Duodenal mucosa (tissue), 2 donors: ENCODE measurements around the gene TLR5.

Experiments
- H3K27ac ChIP-seq: one replicate; pipeline ENCODE4 v1.7.0; 2013; ENCODE audit warnings: low read depth, low read length
- H3K27me3 ChIP-seq, 2 donors: one replicate each; pipeline ENCODE4 v1.7.0; 2013; ENCODE audit warnings: low read length in 2 of 2, control low read depth in 1 of 2; ENCODE audit not compliant: insufficient read depth in 2 of 2, control insufficient read depth in 1 of 2
- H3K36me3 ChIP-seq, 2 donors: one replicate each; pipeline ENCODE4 v1.7.0; 2013; ENCODE audit warnings: low read length in 2 of 2, control low read depth in 1 of 2; ENCODE audit not compliant: insufficient read depth in 2 of 2, control insufficient read depth in 1 of 2
- H3K4me1 ChIP-seq, 2 donors: one replicate each; pipeline ENCODE4 v1.7.0; 2013; ENCODE audit warnings: low read length in 2 of 2, control low read depth in 1 of 2; ENCODE audit not compliant: insufficient read depth in 2 of 2, control insufficient read depth in 1 of 2
- H3K4me3 ChIP-seq, 2 donors: one replicate each; pipeline ENCODE4 v1.7.0; 2013; ENCODE audit warnings: low read length in 2 of 2, low read depth in 1 of 2
- H3K9ac ChIP-seq, 2 donors: one replicate each; pipeline ENCODE4 v1.7.0; 2013; ENCODE audit warnings: low read length in 2 of 2, low read depth in 1 of 2
- H3K9me3 ChIP-seq, 2 donors: one replicate each; pipeline ENCODE4 v1.7.0; 2013; ENCODE audit warnings: low read length in 2 of 2, control low read depth in 1 of 2; ENCODE audit not compliant: control insufficient read depth in 1 of 2

The TLR5 gene

DNA sequence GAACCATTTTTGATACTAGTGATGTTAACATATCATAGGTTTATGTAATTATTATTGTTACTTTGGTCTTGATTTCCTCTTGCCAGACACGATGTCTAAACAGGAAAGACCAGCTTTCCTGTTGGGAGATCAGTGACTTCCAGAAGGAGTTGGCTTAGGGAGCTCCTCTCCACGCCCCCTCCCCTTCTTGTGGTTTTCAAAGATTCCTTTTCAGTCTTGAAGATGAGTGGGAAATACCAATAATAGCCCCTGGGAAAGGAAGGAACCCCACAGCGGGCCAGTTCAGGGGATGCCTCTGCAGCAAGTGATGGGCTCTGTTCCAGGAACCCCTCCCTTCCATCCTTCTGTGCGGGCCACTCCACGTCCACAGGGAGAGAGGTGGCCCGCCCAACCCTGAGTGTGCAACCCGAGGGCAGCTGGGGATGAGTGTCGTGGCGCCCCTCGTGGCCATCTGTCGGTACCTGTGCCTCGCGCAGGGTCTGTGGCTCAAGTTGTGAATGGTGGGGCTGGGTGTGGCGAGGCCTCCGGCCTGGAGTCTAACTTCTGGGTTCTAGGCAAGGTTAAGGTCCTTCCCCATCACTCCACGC, 65.7 kb downstream of the TLR5 start:
- Histone ChIP-seq H3K27me3 (peaks cover 0 to 2% of the 10 kb centered on the region in 2 donors), H3K36me3 (no peaks in the 10 kb centered on the region), H3K9me3 (no peaks in the 10 kb centered on the region), H3K27ac (no peak overlapping the region), H3K9ac (no peak overlapping the region), H3K4me1 (peaks cover 0 to 3% of the 10 kb centered on the region in 2 donors), H3K4me3 (no peak overlapping the region)

GRCh38 chr1:223076362-223076761, 66.7 kb downstream of the TLR5 start:
- Histone ChIP-seq H3K27ac (no peak overlapping the region), H3K4me1 (peaks cover 0 to 3% of the 10 kb centered on the region in 2 donors), H3K9ac (no peak overlapping the region), H3K27me3 (peaks cover 0 to 2% of the 10 kb centered on the region in 2 donors), H3K4me3 (no peak overlapping the region), H3K36me3 (no peaks in the 10 kb centered on the region), H3K9me3 (no peaks in the 10 kb centered on the region)

DNA sequence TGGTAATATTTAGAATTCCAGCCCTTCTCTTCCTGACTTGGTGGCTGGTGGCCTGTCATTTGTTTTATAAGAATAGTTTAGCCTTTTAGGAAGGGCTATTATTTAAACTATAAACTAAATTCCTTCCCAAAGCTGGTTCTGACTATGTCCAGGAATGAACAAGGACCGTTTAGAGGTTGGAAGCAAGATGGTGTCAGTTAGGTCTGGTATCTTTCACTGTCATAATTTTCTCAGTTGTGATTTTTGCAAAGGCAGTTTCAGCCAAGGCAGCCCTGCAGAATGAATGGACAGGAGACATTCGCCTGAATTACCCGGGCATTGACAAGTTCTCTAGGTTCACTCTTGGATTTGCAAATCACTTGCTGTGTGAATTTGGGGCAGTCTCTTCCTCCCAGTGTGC, 67.2 kb downstream of the TLR5 start:
- Histone ChIP-seq H3K36me3 (no peaks in the 10 kb centered on the region), H3K9ac (no peak overlapping the region), H3K4me3 (no peak overlapping the region), H3K27ac (no peak overlapping the region), H3K9me3 (no peaks in the 10 kb centered on the region), H3K4me1 (no peaks in the 10 kb centered on the region), H3K27me3 (peaks cover 0 to 2% of the 10 kb centered on the region in 2 donors)

DNA sequence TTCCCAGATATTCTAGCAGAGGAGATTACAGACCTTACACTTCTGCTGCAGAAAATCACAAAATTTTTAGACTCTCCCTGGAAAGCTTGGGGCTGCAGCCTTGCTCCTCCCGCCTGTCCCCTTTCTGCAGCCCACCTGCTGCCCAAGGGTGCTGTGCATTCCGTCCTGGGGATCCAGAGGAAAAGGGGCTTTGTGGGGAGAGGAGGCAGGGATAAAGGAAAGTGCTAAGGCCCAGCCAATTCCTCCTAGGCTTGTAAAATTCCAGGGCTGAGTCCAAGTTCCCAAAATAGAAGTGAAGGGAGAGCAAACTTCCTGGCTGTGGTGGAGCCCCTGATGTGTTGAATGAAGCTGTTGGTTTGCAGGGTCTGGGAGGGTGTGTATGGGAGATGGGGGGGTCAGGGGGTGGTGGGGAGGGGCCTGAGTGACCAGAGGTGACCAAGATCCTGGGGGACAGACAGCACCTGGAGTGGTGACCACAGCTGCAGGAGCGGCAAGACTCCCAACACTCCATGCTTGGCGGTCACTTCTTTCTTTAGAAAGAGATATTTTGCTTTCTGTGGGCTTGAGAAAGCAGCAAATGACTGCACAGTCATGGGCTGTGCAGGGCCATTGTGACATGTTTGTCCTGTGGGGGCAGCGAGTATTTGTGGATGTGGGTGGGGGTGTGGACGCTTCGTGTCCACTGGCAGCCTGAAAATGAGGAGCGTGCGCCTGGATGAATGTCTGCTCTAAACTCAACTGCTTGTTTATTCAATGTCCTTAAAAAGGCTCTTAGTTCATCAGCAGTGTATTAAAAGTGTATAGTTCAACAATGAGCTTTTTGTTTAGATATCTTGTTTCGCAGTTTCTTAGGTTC, 68.4 kb downstream of the TLR5 start:
- Histone ChIP-seq H3K4me1 (no peaks in the 10 kb centered on the region), H3K36me3 (no peaks in the 10 kb centered on the region), H3K27me3 (peaks cover 0 to 2% of the 10 kb centered on the region in 2 donors), H3K4me3 (no peak overlapping the region), H3K9ac (no peak overlapping the region), H3K27ac (no peak overlapping the region), H3K9me3 (no peaks in the 10 kb centered on the region)

GRCh38 chr1:223068900-223069665, 74.0 kb downstream of the TLR5 start:
- H3K36me3 ChIP-seq = no peaks in the 10 kb centered on the region
- no peak overlapping the region for H3K27ac ChIP-seq
- H3K4me3 ChIP-seq = no peak overlapping the region
- H3K27me3 ChIP-seq = no peaks in the 10 kb centered on the region
- H3K4me1 ChIP-seq = no peaks in the 10 kb centered on the region
- no peaks in the 10 kb centered on the region for H3K9me3 ChIP-seq
- no peak overlapping the region for H3K9ac ChIP-seq

DNA sequence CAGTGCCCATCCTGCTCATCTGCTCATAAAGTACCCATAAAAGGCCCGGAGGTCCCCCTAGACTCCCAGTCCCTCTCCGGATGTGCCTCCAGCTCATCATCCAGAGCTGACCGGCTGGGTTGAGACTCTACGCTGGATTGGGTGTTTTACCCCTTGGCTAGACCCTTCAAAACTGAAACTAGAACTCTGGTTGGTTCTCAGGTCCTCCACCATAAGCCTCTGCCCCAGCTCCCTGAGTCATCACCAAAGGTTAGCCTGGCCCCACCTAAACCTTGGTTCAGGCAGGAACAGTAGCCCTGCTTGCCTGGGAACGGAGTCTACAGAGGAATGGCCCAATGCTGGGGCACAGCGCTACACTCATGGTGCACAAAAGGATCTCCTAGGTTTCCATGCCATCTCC, 75.1 kb downstream of the TLR5 start:
- no peaks in the 10 kb centered on the region for H3K36me3 ChIP-seq
- H3K9ac ChIP-seq = no peak overlapping the region
- no peak overlapping the region for H3K27ac ChIP-seq
- no peak overlapping the region for H3K4me3 ChIP-seq
- no peaks in the 10 kb centered on the region for H3K4me1 ChIP-seq
- H3K27me3 ChIP-seq = no peaks in the 10 kb centered on the region
- no peaks in the 10 kb centered on the region for H3K9me3 ChIP-seq

DNA sequence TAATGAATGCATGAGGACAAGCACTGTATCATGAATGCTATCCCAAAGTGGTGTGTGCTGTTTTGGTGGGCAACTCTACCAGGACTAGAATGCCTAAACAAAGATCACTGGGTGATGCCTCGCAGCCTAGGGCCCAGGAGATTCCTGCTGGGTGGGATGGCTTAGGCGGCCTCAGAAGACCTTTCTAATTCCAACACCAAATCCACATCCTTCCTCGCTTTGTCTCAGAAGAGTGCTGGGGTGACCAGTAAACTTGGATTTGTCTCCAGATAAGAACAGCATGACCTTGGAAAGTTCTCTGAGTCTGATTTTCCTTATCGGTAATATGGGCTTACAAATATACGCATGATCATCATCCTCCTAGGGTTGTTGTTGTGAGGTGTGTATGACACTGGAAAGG, 76.6 kb downstream of the TLR5 start:
- no peaks in the 10 kb centered on the region for H3K9me3 ChIP-seq

GRCh38 chr1:223062177-223062576, 80.9 kb downstream of the TLR5 start:
- Histone ChIP-seq H3K9me3 (no peaks in the 10 kb centered on the region), H3K9ac (no peak overlapping the region), H3K4me3 (no peak overlapping the region), H3K4me1 (no peaks in the 10 kb centered on the region), H3K36me3 (no peaks in the 10 kb centered on the region), H3K27me3 (no peaks in the 10 kb centered on the region), H3K27ac (no peak overlapping the region)

More for the DNA sequence above, 76.6 kb downstream of the TLR5 start:
- H3K4me1 ChIP-seq = no peaks in the 10 kb centered on the region
- H3K27me3 ChIP-seq = no peaks in the 10 kb centered on the region
- H3K36me3 ChIP-seq = no peaks in the 10 kb centered on the region
- no peak overlapping the region for H3K27ac ChIP-seq
- H3K9ac ChIP-seq = no peak overlapping the region
- no peak overlapping the region for H3K4me3 ChIP-seq

DNA sequence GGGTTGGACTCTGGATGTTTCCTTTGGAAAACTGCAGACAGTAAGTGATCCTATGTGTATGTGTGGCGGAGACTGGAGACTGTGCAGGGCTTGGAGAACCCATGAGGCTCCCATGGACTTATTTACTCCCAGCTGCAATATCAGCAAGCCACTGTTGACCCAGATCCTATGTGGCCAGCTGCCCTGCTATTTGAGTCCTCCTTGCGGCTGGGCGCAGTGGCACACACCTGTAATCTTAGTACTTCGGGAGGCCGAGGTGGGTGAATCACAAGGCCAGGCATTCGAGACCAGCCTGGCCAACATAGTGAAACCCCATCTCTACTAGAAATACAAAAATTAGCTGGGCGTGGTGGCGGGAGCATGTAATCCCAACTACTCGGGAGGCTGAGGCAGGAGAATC, 83.5 kb downstream of the TLR5 start:
- H3K4me3 ChIP-seq = no peak overlapping the region
- no peaks in the 10 kb centered on the region for H3K9me3 ChIP-seq
- H3K4me1 ChIP-seq = no peaks in the 10 kb centered on the region
- no peak overlapping the region for H3K9ac ChIP-seq
- H3K36me3 ChIP-seq = no peaks in the 10 kb centered on the region
- no peaks in the 10 kb centered on the region for H3K27me3 ChIP-seq
- no peak overlapping the region for H3K27ac ChIP-seq
